GM06990 (cell line): ENCODE data around the gene MGLL.

Experiments
- DNase-seq: peaks from one replicate; pipeline ENCODE4 v3.0.0-alpha.2; 2011; ENCODE audit not compliant: insufficient read length; ENCODE audit errors: extremely low read depth
- H3K27me3 ChIP-seq: replicated peaks from 2 replicates; pipeline ENCODE4 v1.6.0; 2011; ENCODE audit warnings: low read length; ENCODE audit not compliant: control insufficient read depth, insufficient read depth
- H3K36me3 ChIP-seq: 2 replicates; pipeline ENCODE4 v1.5.1; 2011; ENCODE audit warnings: low read length; ENCODE audit not compliant: control insufficient read depth, insufficient read depth
- H3K4me3 ChIP-seq: replicated peaks from 2 replicates; pipeline ENCODE4 v1.5.1; 2011; ENCODE audit warnings: low read depth, mild to moderate bottlenecking, control low read depth, low read length
- CTCF ChIP-seq: IDR thresholded peaks from 2 replicates; pipeline ENCODE4 v1.5.1; 2011; ENCODE audit warnings: low read length, control low read depth, mild to moderate bottlenecking, inconsistent platforms; ENCODE audit not compliant: insufficient read depth, poor library complexity, severe bottlenecking

MGLL gene

GRCh38 chr3:127697551-127698240, 124.6 kb downstream of the MGLL start:
- H3K27me3 ChIP-seq: no peaks in the 10 kb centered on the region
- no peak for DNase-seq
- no peak for TF ChIP-seq CTCF
- no peak overlapping the region for H3K4me3 ChIP-seq
- H3K36me3 ChIP-seq: peaks cover 41% of the 10 kb centered on the region

GRCh38 chr3:127694467-127695215, 127.7 kb downstream of the MGLL start:
- H3K4me3 ChIP-seq: no peak overlapping the region
- TF ChIP-seq CTCF: peak; percentile 45
- no peak for DNase-seq
- H3K36me3 ChIP-seq: peaks cover 44% of the 10 kb centered on the region
- H3K27me3 ChIP-seq: no peaks in the 10 kb centered on the region

- no peak for TF ChIP-seq CTCF
- DNase-seq: no peak
- Histone ChIP-seq H3K4me3 (no peak overlapping the region), H3K36me3 (peaks cover 41% of the 10 kb centered on the region), H3K27me3 (no peaks in the 10 kb centered on the region)
These were observed 128.9 kb downstream of the MGLL start for GRCh38 chr3:127693336-127693843.

- TF ChIP-seq CTCF: no peak
- no peak for DNase-seq
- Histone ChIP-seq H3K4me3 (no peak overlapping the region), H3K27me3 (no peaks in the 10 kb centered on the region), H3K36me3 (peaks cover 39% of the 10 kb centered on the region)
These were observed 129.6 kb downstream of the MGLL start for GRCh38 chr3:127692501-127693335.

- Histone ChIP-seq H3K4me3 (no peak overlapping the region), H3K27me3 (no peaks in the 10 kb centered on the region), H3K36me3 (peaks cover 39% of the 10 kb centered on the region)
- DNase-seq: no peak
- TF ChIP-seq CTCF: no peak
These were observed 130.3 kb downstream of the MGLL start for GRCh38 chr3:127691974-127692373.
